GM12878 (cell line): ENCODE measurements around the gene LGI2. TPM values are rescaled to one million over a fixed set of nuclear protein-coding genes. Genes with fewer than 3 reads are reported as not detected.

Experiments used
- ATAC-seq: fragments of 200-7000 bp; cut with Tn5 transposase; 3 replicates; pipeline ENCODE4 v1.9.1; 2020; ENCODE audit warnings: mild to moderate bottlenecking, moderate library complexity
- BruUV-seq: library from RNA; stranded (reverse); fragments of 400-500 nt; replicated peaks from 2 replicates; lab custom pipeline; 2021; lab: Mats Ljungman, UMichigan
- CTCF ChIA-PET: fragments of 300-600 bp; sonication (Branson Sonifier 250); formaldehyde crosslinking; extraction: SDS; loops from one replicate; lab custom pipeline; 2021; ENCODE audit warnings: inconsistent platforms; lab: Yijun Ruan, JAX
- POLR2A ChIA-PET: fragments of 350-600 bp; formaldehyde crosslinking; extraction: SDS; loops from one replicate; lab custom pipeline; 2021; ENCODE audit warnings: inconsistent platforms; lab: Charles Lee
- RAD21 ChIA-PET: fragments of 300-600 bp; sonication (Branson Sonifier 250); formaldehyde crosslinking; loops from one replicate; lab custom pipeline; 2023; ENCODE audit warnings: antibody characterized with exemption; ENCODE audit not compliant: unreplicated experiment; lab: Charles Lee
- SMC1A ChIA-PET: fragments of 300-600 bp; sonication (Branson Sonifier 250); formaldehyde crosslinking; loops from one replicate; lab custom pipeline; 2023; ENCODE audit not compliant: unreplicated experiment, uncharacterized antibody; lab: Charles Lee
- DNase-seq: peaks from one replicate; pipeline ENCODE4 v3.0.0-alpha.2; 2011; ENCODE audit warnings: low read depth, low spot score
- FAIRE-seq: peaks from 3 replicates; lab custom pipeline; 2011; peaks lifted over from hg19 to GRCh38; lab: Jason Lieb, UNC
- H2AFZ ChIP-seq: 2 replicates; pipeline ENCODE4 v1.6.0; 2011; ENCODE audit warnings: low read depth, low read length, control low read depth; ENCODE audit not compliant: control insufficient read depth
- H3K27ac ChIP-seq: 2 replicates; pipeline ENCODE4 v1.5.1; 2011; ENCODE audit warnings: control low read depth; ENCODE audit not compliant: control insufficient read depth, insufficient read depth
- H3K27me3 ChIP-seq, 2 experiments: replicated peaks in 1 of 2; 2 replicates each; pipeline versions ENCODE4 v1.6.0 to v1.6.1; 2011; ENCODE audit warnings: low read length in 1 of 2; ENCODE audit not compliant: control insufficient read depth in 2 of 2, insufficient read depth in 2 of 2
- H3K36me3 ChIP-seq, 2 experiments: 2 replicates each; pipeline ENCODE4 v1.5.1; 2011; ENCODE audit warnings: low read length in 1 of 2; ENCODE audit not compliant: control insufficient read depth in 2 of 2, insufficient read depth in 2 of 2
- H3K4me1 ChIP-seq: 2 replicates; pipeline ENCODE4 v1.6.1; 2011; ENCODE audit warnings: mild to moderate bottlenecking, low read length, moderate library complexity, mixed read lengths; ENCODE audit not compliant: control insufficient read depth, insufficient read depth
- H3K4me2 ChIP-seq: 2 replicates; pipeline ENCODE4 v1.6.0; 2011; ENCODE audit warnings: control low read depth; ENCODE audit not compliant: control insufficient read depth, insufficient read depth
- H3K4me3 ChIP-seq: fragments of 200-600 bp; sonication (generic); 2 replicates; pipeline ENCODE4 v1.5.1; 2016
- H3K79me2 ChIP-seq: 2 replicates; pipeline ENCODE4 v1.6.0; 2011; ENCODE audit warnings: low read length; ENCODE audit not compliant: control insufficient read depth, insufficient read depth
- H3K9ac ChIP-seq: 2 replicates; pipeline ENCODE4 v1.8.0; 2011; ENCODE audit warnings: low read length, control low read depth, mixed read lengths; ENCODE audit not compliant: control insufficient read depth, insufficient read depth
- H3K9me3 ChIP-seq: replicated peaks from 3 replicates; pipeline ENCODE4 v1.5.1; 2011; ENCODE audit warnings: mild to moderate bottlenecking, low read length; ENCODE audit not compliant: control insufficient read depth, insufficient read depth
- H4K20me1 ChIP-seq: 2 replicates; pipeline ENCODE4 v1.6.0; 2011; ENCODE audit not compliant: control insufficient read depth, insufficient read depth
- CHD1 ChIP-seq: IDR thresholded peaks from 2 replicates; pipeline ENCODE4 v1.6.1; 2012; ENCODE audit warnings: low read depth, low read length, improper control_type of control experiment
- CHD4 ChIP-seq: fragments of 200-600 bp; sonication (generic); IDR thresholded peaks from 2 replicates; pipeline ENCODE4 v1.6.1; 2016; ENCODE audit warnings: mild to moderate bottlenecking
- CREB1 ChIP-seq: IDR thresholded peaks from 2 replicates; pipeline ENCODE4 v1.6.1; 2012; ENCODE audit warnings: low read depth, mild to moderate bottlenecking, inconsistent platforms
- NFYA ChIP-seq: IDR thresholded peaks from 2 replicates; pipeline ENCODE4 v1.6.1; 2011; ENCODE audit warnings: low read depth, mild to moderate bottlenecking, low read length, improper control_type of control experiment, borderline replicate concordance
- PBX3 ChIP-seq: IDR thresholded peaks from 2 replicates; pipeline ENCODE4 v1.6.1; 2011; ENCODE audit warnings: mild to moderate bottlenecking, low read depth, low read length, moderate library complexity; ENCODE audit not compliant: insufficient replicate concordance
- RAD21 ChIP-seq: IDR thresholded peaks from 2 replicates; pipeline ENCODE4 v1.6.1; 2011; ENCODE audit warnings: mild to moderate bottlenecking, low read depth, low read length, moderate library complexity; ENCODE audit not compliant: insufficient read depth
- RBBP5 ChIP-seq: fragments of 200-600 bp; sonication (generic); conservative IDR thresholded peaks from 2 replicates; pipeline ENCODE4 v1.6.1; 2016
- SKIL ChIP-seq: fragments of 450-650 bp; IDR thresholded peaks from 2 replicates; pipeline ENCODE4 v1.6.1; 2017; ENCODE audit warnings: mild to moderate bottlenecking, low read depth, inconsistent platforms; ENCODE audit not compliant: poor library complexity, severe bottlenecking
- SMAD1 ChIP-seq: fragments of 450-650 bp; IDR thresholded peaks from 2 replicates; pipeline ENCODE4 v1.6.1; 2018; ENCODE audit warnings: mild to moderate bottlenecking, low read depth; ENCODE audit not compliant: partially characterized antibody
- SMAD5 ChIP-seq: IDR thresholded peaks from 2 replicates; pipeline ENCODE4 v1.6.1; 2016; ENCODE audit warnings: antibody characterized with exemption, low read depth
- SUPT20H ChIP-seq: IDR thresholded peaks from 2 replicates; pipeline ENCODE4 v1.6.1; 2011; ENCODE audit warnings: low read depth, mild to moderate bottlenecking, low read length, moderate library complexity, borderline replicate concordance; ENCODE audit not compliant: control insufficient read depth
- TBL1XR1 ChIP-seq: IDR thresholded peaks from 2 replicates; pipeline ENCODE4 v1.6.1; 2012; ENCODE audit warnings: low read depth, low read length, improper control_type of control experiment
- YY1 ChIP-seq: IDR thresholded peaks from 2 replicates; pipeline ENCODE4 v1.6.1; 2011; ENCODE audit warnings: low read depth, mild to moderate bottlenecking, low read length
- ZZZ3 ChIP-seq: IDR thresholded peaks from 2 replicates; pipeline ENCODE4 v1.6.1; 2011; ENCODE audit warnings: low read depth; ENCODE audit not compliant: control insufficient read depth, insufficient read length
- WGBS: methylation state at CpG from one replicate; pipeline ENCODE4 v1.1.6; 2016; ENCODE audit warnings: low lambda C conversion rate; ENCODE audit not compliant: insufficient replicate concordance, insufficient coverage; ENCODE audit errors: missing lambda C conversion rate; 5-methylcytosine and 5-hydroxymethylcytosine counted together
- in situ Hi-C: fragments of 300-500 bp; cut with MboI; formaldehyde crosslinking; loops from 9 replicates; pipeline ENCODE4 v1.14.3; 2018; ENCODE audit warnings: mixed read lengths
- intact Hi-C: fragments of 100-400 bp; cut with micrococcal nuclease; formaldehyde crosslinking; loops from one replicate; pipeline ENCODE4 v1.14.2; 2022; ENCODE audit not compliant: unreplicated experiment
- polyA plus RNA-seq, 11 experiments: library from polyadenylated mRNA; depleted of rRNA in 4 of 11; unstranded in 6 of 11; stranded (reverse) in 5 of 11; fragments of >200 nt; fragmentation: Nextera tagmentation in 4 of 11; fragmentation: Illumina TruSeq in 1 of 11; extraction: Ambion mirVana in 4 of 11; extraction: Trizol in 1 of 11; gene quantifications; 1 replicate in 1 of 11; 2 replicates in 10 of 11; pipeline versions ENCODE4 v1.2.1 to v1.2.3, GENCODE V29; 2011 to 2016; ENCODE audit warnings: inconsistent platforms in 2 of 11, missing spikeins in 2 of 11, low read depth in 1 of 11
- total RNA-seq, 4 experiments: library from RNA; depleted of rRNA in 3 of 4; stranded (reverse); fragments of >200 nt in 3 of 4; fragmentation: Illumina TruSeq in 1 of 4; extraction: Trizol in 1 of 4; gene quantifications; 2 replicates each; pipeline versions ENCODE4 v1.2.1 to v1.2.3, GENCODE V29; 2013 to 2021

The LGI2 gene
- total and polyA plus RNA-seq, 10 of the 15 experiments (the other 5 are each of a cell fraction or from before 2014, with no cell fraction given) = not detected

GRCh38 chr4:25070545-25070944, 39.8 kb upstream of the LGI2 start (continued):
- TF ChIP-seq PBX3 (no peak), SMAD5 (no peak), NFYA (no peak), CHD4 (no peak)

- POLR2A ChIA-PET = no interaction called here
- Histone ChIP-seq H3K79me2 (no peaks in the 10 kb centered on the region), H3K4me3 (no peak overlapping the region), H3K36me3 (no peaks in the 10 kb centered on the region), H2AFZ (no peak overlapping the region), H4K20me1 (no peaks in the 10 kb centered on the region), H3K9ac (no peak overlapping the region), H3K4me1 (no peaks in the 10 kb centered on the region)
- no TSS peak for BruUV-seq
- in situ Hi-C loops = no loop called here
- RAD21 ChIA-PET = no interaction called here
- SMC1A ChIA-PET = no interaction called here
- WGBS = 39% methylated on average over 3 of the region's 3 CpGs
- FAIRE-seq = no peak
- TF ChIP-seq SUPT20H (no peak), TBL1XR1 (no peak), YY1 (no peak), CREB1 (no peak), SMAD1 (no peak), SKIL (no peak), ZZZ3 (no peak), RAD21 (no peak), CHD1 (no peak), RBBP5 (no peak)
- TF ChIP-seq, all 136 proteins: peak for 0
- no peaks in the 10 kb centered on the region for H3K27me3 ChIP-seq
- no peak for ATAC-seq
- H3K27ac ChIP-seq = no peak overlapping the region
- intact Hi-C loops = no loop called here
- no peak overlapping the region for H3K4me2 ChIP-seq
- no peak for DNase-seq
- no peaks in the 10 kb centered on the region for H3K9me3 ChIP-seq
- CTCF ChIA-PET = no interaction called here
These were observed 38.3 kb upstream of the LGI2 start for GRCh38 chr4:25069014-25069413.
